Gastroesophageal sphincter (tissue), 3 donors: ENCODE results near the gene PTPN3.

Experiments used
- POLR2AphosphoS5 ChIP-seq: sonication (generic); formaldehyde crosslinking; IDR thresholded peaks from one replicate; pipeline ENCODE4 v1.6.1; 2017; ENCODE audit warnings: antibody characterized with exemption
- TF ChIP-seq, protein P1 (sequence below), 4 experiments: fragments of 200-600 bp in 2 of 4; fragments of 450-650 bp in 2 of 4; sonication (generic) in 1 of 4; IDR thresholded peaks; one replicate each; pipeline ENCODE4 v1.5.1; 2017 to 2019; ENCODE audit warnings: antibody characterized with exemption in 4 of 4, mild to moderate bottlenecking in 2 of 4, moderate library complexity in 2 of 4

DNA sequence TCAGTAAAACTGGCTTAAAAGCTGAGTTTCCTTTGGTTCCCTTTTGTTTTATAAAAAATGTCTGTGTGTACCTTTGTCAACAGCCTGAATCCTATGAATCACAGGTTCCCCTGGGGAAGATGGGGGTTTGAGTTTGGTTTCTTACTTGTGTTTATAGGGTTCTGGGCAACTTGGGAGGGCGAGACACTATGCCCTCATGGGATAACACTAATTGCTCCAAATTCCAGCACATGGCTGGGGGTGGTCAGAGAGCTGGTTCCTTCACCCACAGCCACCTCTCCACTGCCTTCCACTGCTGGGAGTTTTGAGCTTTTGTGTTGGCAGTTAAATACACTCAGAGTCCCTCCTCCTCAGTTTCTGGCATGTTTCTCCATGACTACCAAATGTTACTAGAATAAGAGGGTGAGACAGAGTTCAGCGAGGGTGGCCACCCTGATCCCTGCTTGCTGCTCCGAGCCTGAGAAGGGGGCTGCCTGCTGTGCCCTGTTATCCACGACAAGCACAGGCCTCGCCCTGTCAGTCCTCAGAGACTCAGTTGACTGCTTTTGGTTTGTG lies 94.3 kb downstream of the PTPN3 start:
- TF ChIP-seq POLR2AphosphoS5 = no peak
- TF ChIP-seq, protein P1, sequence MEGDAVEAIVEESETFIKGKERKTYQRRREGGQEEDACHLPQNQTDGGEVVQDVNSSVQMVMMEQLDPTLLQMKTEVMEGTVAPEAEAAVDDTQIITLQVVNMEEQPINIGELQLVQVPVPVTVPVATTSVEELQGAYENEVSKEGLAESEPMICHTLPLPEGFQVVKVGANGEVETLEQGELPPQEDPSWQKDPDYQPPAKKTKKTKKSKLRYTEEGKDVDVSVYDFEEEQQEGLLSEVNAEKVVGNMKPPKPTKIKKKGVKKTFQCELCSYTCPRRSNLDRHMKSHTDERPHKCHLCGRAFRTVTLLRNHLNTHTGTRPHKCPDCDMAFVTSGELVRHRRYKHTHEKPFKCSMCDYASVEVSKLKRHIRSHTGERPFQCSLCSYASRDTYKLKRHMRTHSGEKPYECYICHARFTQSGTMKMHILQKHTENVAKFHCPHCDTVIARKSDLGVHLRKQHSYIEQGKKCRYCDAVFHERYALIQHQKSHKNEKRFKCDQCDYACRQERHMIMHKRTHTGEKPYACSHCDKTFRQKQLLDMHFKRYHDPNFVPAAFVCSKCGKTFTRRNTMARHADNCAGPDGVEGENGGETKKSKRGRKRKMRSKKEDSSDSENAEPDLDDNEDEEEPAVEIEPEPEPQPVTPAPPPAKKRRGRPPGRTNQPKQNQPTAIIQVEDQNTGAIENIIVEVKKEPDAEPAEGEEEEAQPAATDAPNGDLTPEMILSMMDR (IDR thresholded peaks at IDR 0.05) = no peak
